DMS79 (cell line): Measurements from ENCODE around the gene ARL16.
"Not testable (repeated sequence)": the region's sequence is repeated elsewhere in the genome, so short reads cannot be mapped to it uniquely, and the experiment has no call there.

Experiments used
- DNase-seq: peaks from one replicate; lab custom pipeline; 2025; lab: John Stamatoyannopoulos, UW

Gene ARL16

GRCh38 chr17:81695211-81695610 lies 11.6 kb upstream of the ARL16 start:
- no peak for DNase-seq

- DNase-seq, result no peak
Measured at GRCh38 chr17:81694810-81695209, 11.2 kb upstream of the ARL16 start.

GRCh38 chr17:81693509-81694210 lies 10.1 kb upstream of the ARL16 start:
- DNase-seq, result no peak

- no peak for DNase-seq
Measured at GRCh38 chr17:81691608-81692007, 8.0 kb upstream of the ARL16 start.

GRCh38 chr17:81691196-81691595 lies 7.6 kb upstream of the ARL16 start:
- no peak for DNase-seq

- no peak for DNase-seq
Measured at GRCh38 chr17:81690549-81690948, 7.0 kb upstream of the ARL16 start.

GRCh38 chr17:81690066-81690465 lies 6.5 kb upstream of the ARL16 start:
- no peak for DNase-seq

- DNase-seq, result no peak
Measured at GRCh38 chr17:81688616-81689015, 5.0 kb upstream of the ARL16 start.

GRCh38 chr17:81687770-81688541 lies 4.4 kb upstream of the ARL16 start:
- no peak for DNase-seq

- no peak for DNase-seq
Measured at GRCh38 chr17:81686614-81687013, 3.0 kb upstream of the ARL16 start.

GRCh38 chr17:81685108-81685507 lies 1.5 kb upstream of the ARL16 start:
- no peak for DNase-seq

- no peak for DNase-seq
Measured at GRCh38 chr17:81684442-81684911, 880 bp upstream of the ARL16 start.

GRCh38 chr17:81683208-81683583 lies 401 bp downstream of the ARL16 start:
- DNase-seq, result no peak

GRCh38 chr17:81682565-81683207 lies 911 bp downstream of the ARL16 start:
- no peak for DNase-seq

- no peak for DNase-seq
Measured at GRCh38 chr17:81681672-81682071, 1.9 kb downstream of the ARL16 start.

GRCh38 chr17:81680150-81680549 lies 3.4 kb downstream of the ARL16 start:
- DNase-seq, result no peak

- no peak for DNase-seq
Measured at GRCh38 chr17:81676906-81677305, 6.7 kb downstream of the ARL16 start.

GRCh38 chr17:81675515-81676221 lies 7.9 kb downstream of the ARL16 start:
- DNase-seq, result not testable (repeated sequence)

- DNase-seq, result no peak
Measured at GRCh38 chr17:81673561-81674258, 9.9 kb downstream of the ARL16 start.

GRCh38 chr17:81672954-81673353 lies 10.6 kb downstream of the ARL16 start:
- DNase-seq, result no peak

GRCh38 chr17:81672504-81672903 lies 11.1 kb downstream of the ARL16 start:
- no peak for DNase-seq

GRCh38 chr17:81667754-81668153 lies 15.8 kb downstream of the ARL16 start:
- no peak for DNase-seq
